Measurements from ENCODE around the gene PKP4. TPM values are rescaled to one million over a fixed set of nuclear protein-coding genes. Genes with fewer than 3 reads are reported as not detected.

PKP4 gene
- total RNA-seq, 1 donor from 2014 or later, result 49.6 TPM

DNA sequence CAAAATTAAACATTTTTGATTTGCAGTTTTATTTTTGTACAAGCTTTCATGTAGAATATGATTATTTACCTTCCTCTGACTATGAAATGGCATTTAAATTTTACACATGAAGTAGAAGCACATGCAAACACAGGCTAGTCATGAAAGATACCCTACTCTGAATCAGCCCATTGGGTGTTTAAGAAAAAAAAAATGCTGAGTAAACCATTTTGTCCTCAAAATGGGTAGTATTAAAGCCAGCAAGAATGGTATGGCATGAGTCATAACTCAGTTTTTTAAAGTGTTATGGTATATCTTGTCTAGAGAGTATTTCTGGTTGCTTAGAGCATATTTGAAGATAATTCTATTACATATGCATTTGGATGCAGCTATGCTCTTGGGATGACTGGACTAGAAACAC, 55.0 kb downstream of the PKP4 start:
- ATAC-seq (ENCODE audit: poor library complexity) (no peak), DNase-seq (no peak)
- intact Hi-C loops (cut with DNase I), result no loop called here

DNA sequence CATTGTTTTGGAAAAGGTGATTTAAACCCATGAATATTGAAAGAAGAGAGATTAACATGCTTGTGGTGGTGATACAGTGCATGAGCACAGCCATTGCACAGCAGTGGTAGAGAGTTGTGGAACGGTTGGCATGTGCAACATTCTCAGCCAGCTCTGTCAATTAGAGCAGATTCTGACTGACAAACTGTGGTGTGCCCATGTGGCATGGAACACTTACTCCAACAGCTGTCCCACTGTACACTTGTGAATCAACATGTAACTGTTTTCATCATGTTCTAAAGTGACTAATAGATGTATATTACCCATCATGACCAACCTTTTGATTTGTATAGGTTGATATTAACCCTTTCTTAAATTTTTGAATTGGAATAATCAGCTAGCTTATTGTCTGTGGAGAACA, 55.6 kb downstream of the PKP4 start:
- intact Hi-C loops (cut with DNase I), result no loop called here
- ATAC-seq (ENCODE audit: poor library complexity), result no peak
- DNase-seq, result no peak

DNA sequence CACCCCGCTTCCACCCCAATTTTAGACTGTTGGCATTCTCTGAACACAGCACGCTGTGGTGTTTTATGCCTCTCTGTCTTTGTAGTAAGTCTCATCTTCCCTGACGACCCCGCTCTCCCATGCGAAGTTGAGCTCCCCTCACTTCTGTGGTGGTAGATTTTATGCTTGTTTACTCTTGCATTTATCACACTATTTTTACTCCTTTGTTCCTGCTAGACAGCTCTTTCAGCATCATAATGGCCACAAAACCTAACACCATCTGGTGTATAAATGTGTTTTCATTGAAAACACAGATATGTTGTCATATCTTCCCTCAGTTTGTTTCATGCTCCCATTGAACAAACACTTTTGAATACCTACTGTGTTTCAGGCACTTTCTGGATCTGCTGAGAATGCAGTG, 57.1 kb downstream of the PKP4 start:
- DNase-seq (no peak), ATAC-seq (ENCODE audit: poor library complexity) (no peak)

DNA sequence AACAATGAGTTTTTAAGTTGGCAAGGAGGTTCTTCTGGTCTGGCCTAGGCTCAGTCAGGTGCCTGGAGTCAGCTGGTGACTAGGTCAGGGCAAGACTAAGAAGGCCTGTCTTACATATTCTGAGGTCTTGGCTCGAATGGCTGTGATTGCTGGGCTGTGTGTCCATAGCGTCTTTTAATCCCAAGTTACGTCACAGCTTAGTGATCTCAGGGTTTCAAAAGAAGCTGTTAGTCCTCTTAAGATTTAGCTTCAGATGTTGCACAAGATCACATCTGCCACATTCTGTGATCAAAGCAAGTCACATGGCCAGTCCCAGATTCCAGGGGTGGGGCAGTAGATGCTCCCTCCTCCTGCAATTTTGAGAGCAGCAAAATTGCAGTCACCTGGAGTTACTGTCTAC, 61.3 kb downstream of the PKP4 start:
- intact Hi-C loops (cut with DNase I), result no loop called here
- DNase-seq, result no peak
- ATAC-seq (ENCODE audit: poor library complexity), result peak; percentile 85

More for the DNA sequence above, 57.1 kb downstream of the PKP4 start:
- intact Hi-C loops (cut with DNase I), result no loop called here

DNA sequence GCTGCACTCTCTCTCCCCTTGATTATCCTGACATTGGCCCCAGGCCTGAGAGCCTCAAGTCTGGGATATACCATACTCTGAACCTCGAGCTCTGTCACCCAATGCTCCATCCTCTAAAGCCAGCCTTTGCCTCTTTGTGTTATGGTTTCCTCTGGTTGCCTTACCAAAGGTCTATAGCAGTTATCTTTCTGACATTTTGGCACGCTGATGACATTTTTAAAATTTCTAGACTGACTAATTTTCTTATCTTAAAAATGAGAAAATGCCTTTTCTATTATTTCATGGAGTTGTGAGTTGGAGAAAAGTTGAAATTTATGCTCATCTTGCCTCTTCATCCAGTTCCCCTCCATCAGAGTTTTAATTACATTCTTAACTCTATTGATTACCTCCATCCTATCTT, 62.7 kb downstream of the PKP4 start:
- ATAC-seq (ENCODE audit: poor library complexity) (no peak), DNase-seq (no peak)
- intact Hi-C loops (cut with DNase I), result no loop called here

DNA sequence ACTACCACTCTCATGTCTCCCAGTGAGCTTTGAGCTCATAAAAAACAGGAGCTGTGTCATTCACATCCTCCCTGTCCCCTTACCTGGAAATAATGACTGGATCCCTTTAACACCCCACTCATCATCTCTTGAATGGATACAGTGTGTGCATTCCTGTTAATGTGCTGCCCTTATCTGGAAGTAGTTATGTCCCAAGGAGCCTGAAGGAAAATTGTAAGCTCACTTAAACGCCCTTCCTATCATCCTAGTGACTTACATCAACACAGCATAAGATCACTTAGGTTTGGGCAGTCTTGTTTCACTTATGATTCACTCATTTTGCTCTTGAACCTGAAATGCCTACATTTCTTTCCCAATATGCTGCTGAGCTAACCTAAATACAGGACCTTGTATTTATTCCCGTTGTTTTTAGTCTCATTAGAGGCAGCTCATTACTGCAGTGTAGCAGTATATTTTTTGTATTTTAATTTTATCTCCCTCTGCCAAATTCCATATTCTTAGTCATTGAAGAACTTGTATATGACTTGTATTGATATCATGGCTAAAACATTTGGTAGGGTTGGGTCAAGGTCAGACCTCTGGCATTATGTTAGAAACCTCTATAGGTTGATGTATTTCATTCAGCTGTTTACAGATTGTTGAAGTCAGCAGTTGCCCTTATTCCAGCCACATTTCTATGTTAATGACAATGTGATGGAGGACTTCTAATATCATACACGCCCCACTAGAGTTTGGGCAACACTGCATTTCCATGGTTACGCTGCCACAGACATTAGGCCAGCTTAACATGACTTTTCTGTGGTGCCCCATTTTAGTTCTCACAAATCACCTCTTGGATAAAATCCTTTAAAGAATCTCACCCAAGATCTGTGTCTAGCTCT, 72.9 kb downstream of the PKP4 start:
- ATAC-seq (ENCODE audit: poor library complexity), result no peak
- no peak for DNase-seq
- intact Hi-C loops (cut with DNase I), result no loop called here

DNA sequence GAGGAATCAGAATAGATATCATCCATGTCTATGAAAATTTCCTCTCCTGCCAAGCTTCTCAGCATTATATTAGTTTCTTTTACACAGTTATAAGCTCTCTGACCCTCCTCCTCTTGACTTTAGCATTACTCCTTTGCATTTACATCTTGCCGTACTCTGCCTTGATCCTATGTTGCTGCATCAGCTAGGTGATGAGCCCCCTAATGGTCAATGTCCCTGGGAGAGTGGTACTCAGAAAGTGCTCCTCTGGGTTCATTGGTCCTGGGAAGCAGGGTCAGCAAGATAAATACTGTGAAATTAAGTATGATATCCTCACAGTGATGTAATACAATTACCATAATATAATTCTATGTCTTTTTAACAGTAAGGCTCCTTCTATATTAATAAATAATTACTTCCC, 74.1 kb downstream of the PKP4 start:
- DNase-seq, result no peak
- intact Hi-C loops (cut with DNase I), result no loop called here
- no peak for ATAC-seq (ENCODE audit: poor library complexity)

DNA sequence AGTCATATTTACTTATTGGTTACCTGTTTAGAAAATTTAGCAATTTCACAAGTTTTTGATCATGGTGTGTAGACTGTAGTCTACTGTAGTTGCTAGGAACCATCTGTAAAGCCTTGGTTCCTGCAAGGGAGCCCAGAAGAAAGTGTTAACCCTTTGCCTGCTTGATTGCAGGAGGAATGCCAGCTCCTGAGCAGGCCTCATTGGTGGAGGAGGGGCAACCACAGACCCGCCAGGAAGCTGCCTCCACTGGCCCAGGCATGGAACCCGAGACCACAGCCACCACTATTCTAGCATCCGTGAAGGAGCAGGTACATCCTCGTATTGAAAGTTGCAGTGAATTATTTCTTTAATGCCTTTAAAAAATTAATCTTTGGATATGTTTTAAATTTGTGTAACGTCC, 76.3 kb downstream of the PKP4 start:
- intact Hi-C loops (cut with DNase I), result no loop called here
- ATAC-seq (ENCODE audit: poor library complexity) (no peak), DNase-seq (no peak)

DNA sequence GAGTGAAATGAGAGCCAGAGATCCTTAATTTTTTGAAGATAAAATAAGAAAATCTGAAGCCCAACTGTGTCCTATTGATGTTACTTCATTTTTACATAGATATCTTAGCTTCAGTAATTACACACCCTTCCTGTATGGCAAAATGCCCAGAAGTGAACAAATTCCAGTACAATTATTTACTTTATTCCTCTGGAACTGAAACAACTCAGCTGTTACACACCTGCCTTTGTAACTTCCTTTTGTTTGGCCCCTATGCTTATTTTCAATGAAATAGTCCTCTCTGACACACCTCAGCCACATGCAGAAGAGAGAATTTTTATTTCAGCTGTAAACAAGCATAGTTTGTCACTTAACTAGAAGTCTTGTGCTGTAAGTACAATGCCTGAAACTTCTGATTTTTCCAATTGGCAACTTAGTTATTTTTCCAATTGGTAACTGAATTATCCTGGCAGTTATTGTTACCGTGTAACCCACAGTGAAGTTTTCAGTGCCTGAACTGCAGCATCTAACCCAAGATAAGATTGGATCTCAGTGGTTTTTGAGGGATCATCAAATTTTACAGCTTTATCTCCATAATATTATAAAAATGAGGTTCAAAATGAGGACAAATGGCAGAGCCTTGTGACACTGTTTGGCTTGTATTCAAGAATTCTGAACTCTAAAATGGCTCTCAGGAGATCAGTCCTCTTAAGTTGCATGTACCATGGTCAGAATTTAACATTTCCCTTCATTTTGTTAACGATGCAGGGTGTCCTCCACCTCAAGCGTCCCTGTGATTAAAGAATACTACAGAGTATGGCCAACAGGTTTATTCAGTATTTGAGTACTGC, 82.6 kb downstream of the PKP4 start:
- no peak for DNase-seq
- intact Hi-C loops (cut with DNase I), result no loop called here

DNA sequence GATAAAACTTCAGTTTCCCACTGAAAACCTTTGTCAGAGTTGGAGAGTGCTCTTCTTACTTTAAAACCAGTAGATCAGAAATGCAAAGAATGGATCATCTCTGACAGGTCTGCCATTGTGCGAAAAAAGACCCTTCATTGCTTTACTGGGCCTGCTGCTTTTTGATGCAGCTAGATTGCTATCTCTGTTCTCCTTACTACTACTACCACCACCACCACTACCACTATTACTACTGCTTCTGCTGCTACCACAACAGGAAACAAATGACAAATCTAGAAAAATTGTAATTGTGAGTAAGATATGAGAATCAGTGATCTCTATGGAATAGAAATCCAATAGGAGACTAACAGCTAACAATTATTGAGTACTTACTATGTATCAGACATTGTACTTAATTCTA, 85.8 kb downstream of the PKP4 start:
- intact Hi-C loops (cut with DNase I), result no loop called here
- ATAC-seq (ENCODE audit: poor library complexity) (no peak), DNase-seq (no peak)

More for the DNA sequence above, 82.6 kb downstream of the PKP4 start:
- peak; percentile 29 for ATAC-seq (ENCODE audit: poor library complexity)

DNA sequence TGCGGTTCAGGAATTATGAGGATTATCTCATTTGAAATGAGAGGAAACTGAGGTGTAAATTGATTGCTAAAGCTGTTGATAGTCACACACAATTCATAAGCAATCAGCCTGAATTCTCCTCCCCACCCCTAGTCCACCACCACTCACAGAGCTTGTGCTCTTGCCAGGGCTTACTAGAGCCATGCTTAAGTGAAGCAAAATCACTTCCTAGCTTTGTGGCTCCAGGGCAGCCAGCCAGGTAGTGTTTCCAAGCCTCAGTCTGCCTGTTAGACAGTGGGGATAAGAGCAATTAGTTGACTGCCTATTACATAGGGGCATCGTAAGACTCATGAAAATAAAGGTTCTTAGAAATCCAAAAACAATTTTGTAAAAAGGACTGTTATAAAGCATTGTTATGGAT, 87.2 kb downstream of the PKP4 start:
- no peak for ATAC-seq (ENCODE audit: poor library complexity)
- intact Hi-C loops (cut with DNase I), result no loop called here
- DNase-seq, result no peak

DNA sequence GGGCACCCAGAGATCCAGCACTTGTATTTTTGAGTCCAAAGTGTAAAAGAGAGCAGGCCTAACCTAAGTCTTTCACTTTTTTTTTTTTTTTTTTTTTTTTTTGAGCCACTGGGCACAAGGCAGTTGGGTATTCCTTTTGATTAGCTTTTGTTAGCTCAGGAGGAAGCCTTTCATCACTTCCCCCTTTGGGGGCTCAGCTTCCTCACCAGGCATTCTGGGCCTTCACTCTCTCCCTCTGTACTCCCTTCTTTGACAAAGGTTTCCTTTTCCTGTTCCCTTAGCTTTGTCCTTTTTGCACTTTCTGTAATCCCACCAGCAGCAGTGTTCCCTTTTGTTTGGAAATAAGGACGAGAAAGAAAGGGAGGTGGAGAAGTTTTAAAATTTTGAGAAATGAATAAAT, 88.2 kb downstream of the PKP4 start:
- DNase-seq, result no peak
- no peak for ATAC-seq (ENCODE audit: poor library complexity)
- intact Hi-C loops (cut with DNase I), result no loop called here

DNA sequence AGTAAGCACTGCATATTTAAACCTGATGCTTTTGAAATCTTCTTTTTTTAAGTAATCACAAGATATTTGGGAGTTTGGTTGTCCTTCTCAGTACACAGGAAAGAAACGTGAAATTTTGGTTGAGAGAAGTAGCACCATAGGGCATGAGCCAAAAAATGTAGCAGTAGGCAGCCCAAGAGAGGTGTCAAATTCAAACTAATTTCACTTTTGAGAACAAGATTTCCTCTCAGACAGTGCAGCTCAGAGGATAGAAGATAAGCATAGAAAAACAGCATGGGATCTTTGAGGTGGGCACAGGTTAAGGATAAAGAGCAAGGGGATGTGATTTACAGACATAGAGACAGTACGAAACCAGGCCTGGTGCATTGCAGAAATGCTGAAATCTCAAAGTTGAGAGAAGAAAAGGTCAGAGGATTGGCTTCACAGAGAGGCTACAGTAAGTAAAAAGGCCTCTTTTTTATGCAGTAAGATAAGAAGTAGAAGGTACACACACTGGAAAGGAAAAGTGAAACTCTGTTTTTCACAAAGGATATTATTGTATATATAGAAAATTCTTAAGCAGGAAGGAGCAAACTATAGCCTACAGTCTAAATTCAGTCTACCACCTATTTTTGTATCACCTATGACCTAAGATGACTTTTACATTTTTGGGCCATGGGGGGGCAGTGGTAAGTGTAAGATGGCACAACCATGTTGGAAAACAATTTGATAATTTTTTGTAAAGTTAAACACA, 89.8 kb downstream of the PKP4 start:
- ATAC-seq (ENCODE audit: poor library complexity) (no peak), DNase-seq (no peak)
- intact Hi-C loops (cut with DNase I), result no loop called here

DNA sequence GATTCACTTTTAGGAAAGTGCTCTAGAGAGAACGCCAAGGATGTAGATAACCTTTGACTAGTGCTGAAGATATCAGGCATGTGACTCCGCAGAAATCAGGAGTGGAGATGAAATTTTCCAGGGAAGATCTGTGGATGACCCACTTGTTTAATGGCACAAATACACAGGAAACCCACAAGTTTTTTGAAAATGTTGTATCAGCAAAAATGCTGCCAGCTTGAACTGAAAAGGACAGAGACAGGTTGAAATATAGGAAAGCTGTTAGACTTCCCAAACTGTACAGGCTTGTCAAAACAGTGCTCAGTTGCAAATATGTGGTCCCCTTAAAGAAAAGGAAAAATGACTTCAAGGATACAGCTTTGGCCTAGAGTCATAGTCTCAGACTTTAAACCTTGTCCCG, 96.5 kb downstream of the PKP4 start:
- DNase-seq (no peak), ATAC-seq (ENCODE audit: poor library complexity) (no peak)
- intact Hi-C loops (cut with DNase I), result no loop called here

DNA sequence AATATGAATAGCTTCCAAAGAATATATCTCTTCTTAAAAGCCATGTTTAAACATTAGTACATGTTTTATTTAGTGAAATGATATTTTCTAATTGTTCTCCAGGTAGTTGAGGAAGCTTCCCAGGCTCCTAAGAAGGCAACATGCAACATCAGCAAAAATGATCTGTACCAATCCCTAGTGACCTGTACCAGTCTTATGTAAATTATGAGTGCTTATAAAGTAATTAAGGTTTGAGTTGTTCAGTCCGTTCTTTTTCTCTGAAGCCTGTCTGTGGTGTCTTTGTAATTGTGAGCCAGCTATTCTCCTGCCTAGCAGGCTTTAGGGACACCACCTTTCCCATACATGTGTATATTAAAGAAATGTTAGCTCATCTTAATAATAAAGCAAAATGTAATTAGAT, 98.2 kb downstream of the PKP4 start:
- ATAC-seq (ENCODE audit: poor library complexity), result no peak
- intact Hi-C loops (cut with DNase I), result no loop called here
- no peak for DNase-seq

DNA sequence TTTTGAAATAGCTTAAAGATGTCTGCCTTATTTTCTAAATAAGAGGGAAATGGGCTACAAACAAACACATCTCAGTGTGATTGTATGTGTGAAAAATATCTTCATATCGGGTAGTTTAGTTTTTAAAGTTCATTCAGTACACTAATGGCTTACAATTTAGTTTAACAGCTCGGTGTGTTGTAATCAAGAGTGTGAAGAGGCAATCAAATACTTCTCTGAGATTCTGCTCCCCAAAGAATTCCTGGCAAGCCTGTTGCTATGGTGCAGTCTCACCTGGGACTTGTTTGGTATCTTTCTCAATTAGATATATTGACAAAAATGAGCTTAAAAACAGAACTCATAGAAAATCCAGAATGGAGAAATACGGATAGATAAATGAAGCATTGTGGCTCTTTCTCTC, 99.4 kb downstream of the PKP4 start:
- DNase-seq, result no peak
- intact Hi-C loops (cut with DNase I), result no loop called here

DNA sequence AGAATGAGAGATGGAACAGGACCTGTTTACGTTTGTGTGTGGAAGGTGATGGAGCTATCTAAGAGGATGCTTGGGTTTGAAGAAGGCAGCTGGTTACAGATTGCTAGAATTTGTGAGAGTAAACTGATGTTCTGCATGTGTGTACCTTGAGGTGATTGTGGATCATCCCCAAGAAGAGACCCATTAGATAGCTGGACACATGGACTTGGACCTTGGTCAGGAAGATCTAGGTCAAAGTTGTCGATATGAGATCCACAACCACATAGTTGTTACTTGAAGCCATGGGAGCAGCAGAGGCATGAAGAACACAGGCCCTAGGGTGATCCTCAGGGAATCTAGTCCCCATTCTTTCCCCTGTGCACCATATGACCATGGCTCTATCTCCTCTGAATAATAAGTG, 101.0 kb downstream of the PKP4 start:
- DNase-seq (no peak), ATAC-seq (ENCODE audit: poor library complexity) (no peak)
- intact Hi-C loops (cut with DNase I), result no loop called here

More for the DNA sequence above, 99.4 kb downstream of the PKP4 start:
- no peak for ATAC-seq (ENCODE audit: poor library complexity)

DNA sequence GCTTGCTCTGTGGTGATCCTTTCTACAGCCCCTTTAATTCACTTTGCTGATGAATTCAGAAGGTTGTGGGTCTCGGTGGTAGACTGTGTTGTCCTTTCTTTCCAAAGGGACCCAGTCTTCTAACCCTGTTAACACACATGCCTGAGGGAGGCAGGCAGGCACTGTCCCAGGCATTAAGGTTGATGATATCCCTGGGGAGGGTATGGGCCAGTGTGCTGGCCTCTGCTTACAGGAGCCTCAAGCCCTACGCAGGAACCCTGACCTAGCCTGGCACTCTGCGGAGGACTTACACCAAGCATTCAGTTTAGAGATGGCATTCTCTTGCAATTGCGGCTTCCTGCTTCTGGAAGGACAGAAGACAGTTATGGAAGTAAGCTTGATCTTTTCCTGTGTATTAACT, 102.5 kb downstream of the PKP4 start:
- intact Hi-C loops (cut with DNase I), result no loop called here
- no peak for ATAC-seq (ENCODE audit: poor library complexity)
- no peak for DNase-seq

DNA sequence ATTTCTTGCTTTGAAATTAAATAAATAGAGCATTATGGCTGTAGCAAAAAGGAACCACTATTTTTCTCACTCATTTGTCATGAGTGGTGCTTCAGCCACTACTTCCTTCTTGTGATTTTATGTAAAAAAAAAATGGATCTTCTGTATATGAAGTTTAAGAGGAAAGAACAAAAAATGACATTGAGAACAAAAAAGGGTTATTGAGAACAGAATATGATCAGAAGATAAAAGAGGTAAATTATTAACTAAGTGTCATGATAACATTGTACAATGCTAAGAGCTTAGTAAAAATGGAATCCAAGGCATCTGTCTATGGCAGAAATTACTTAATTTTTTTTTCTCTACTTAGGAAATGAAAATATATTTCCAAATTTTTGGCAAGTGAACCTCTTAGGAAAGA, 103.5 kb downstream of the PKP4 start:
- DNase-seq, result no peak
- ATAC-seq (ENCODE audit: poor library complexity), result no peak
- intact Hi-C loops (cut with DNase I), result no loop called here

Measured in Right ventricle myocardium superior (tissue), 1 donor.